Measurements from ENCODE around the gene COL6A3.

Gene COL6A3

GRCh38 chr2:237413777-237414661 lies at the start of gene COL6A3:
TSS of gene COL6A3 (minus strand) at chr2:237414164. CDS start at chr2:237396817, 17,347 bp downstream.
- DNase-seq, result no peak

GRCh38 chr2:237459741-237460174 lies 45.8 kb upstream of the COL6A3 start:
- no peak for DNase-seq

- no peak for DNase-seq
Measured at GRCh38 chr2:237459226-237459625, 45.3 kb upstream of the COL6A3 start.

- DNase-seq, result no peak
Measured at GRCh38 chr2:237458519-237458918, 44.6 kb upstream of the COL6A3 start.

- no peak for DNase-seq
Measured at GRCh38 chr2:237457388-237457941, 43.5 kb upstream of the COL6A3 start.

GRCh38 chr2:237456200-237456843 lies 42.4 kb upstream of the COL6A3 start:
- no peak for DNase-seq

GRCh38 chr2:237455764-237456163 lies 41.8 kb upstream of the COL6A3 start:
- no peak for DNase-seq

- no peak for DNase-seq
Measured at GRCh38 chr2:237453671-237454070, 39.7 kb upstream of the COL6A3 start.

- no peak for DNase-seq
Measured at GRCh38 chr2:237452861-237453260, 38.9 kb upstream of the COL6A3 start.

- no peak for DNase-seq
Measured at GRCh38 chr2:237451643-237452469, 37.9 kb upstream of the COL6A3 start.

- DNase-seq, result no peak
Measured at GRCh38 chr2:237450583-237450982, 36.6 kb upstream of the COL6A3 start.

- no peak for DNase-seq
Measured at GRCh38 chr2:237450108-237450507, 36.1 kb upstream of the COL6A3 start.

- no peak for DNase-seq
Measured at GRCh38 chr2:237449193-237449881, 35.4 kb upstream of the COL6A3 start.

- DNase-seq, result no peak
Measured at GRCh38 chr2:237448626-237449025, 34.7 kb upstream of the COL6A3 start.

GRCh38 chr2:237448171-237448570 lies 34.2 kb upstream of the COL6A3 start:
- DNase-seq, result no peak

GRCh38 chr2:237447496-237447895 lies 33.5 kb upstream of the COL6A3 start:
- DNase-seq, result no peak

- no peak for DNase-seq
Measured at GRCh38 chr2:237446338-237446665, 32.3 kb upstream of the COL6A3 start.

GRCh38 chr2:237445611-237446337 lies 31.8 kb upstream of the COL6A3 start:
- no peak for DNase-seq

- no peak for DNase-seq
Measured at GRCh38 chr2:237444071-237444470, 30.1 kb upstream of the COL6A3 start.

- no peak for DNase-seq
Measured at GRCh38 chr2:237441605-237442274, 27.8 kb upstream of the COL6A3 start.

- DNase-seq, result peak; percentile 52 to 55
Measured at GRCh38 chr2:237440819-237441281, 26.9 kb upstream of the COL6A3 start.
